ENCODE data around the gene MTO1.

- TF ChIP-seq CTCF (IDR thresholded peaks at IDR 0.05) (no peak), POLR2A (IDR thresholded peaks at IDR 0.05) (no peak)
Observed at GRCh38 chr6:73548458-73549446, 87.2 kb downstream of the MTO1 start.

All from lower leg skin (tissue), 3 donors.